ENCODE measurements around the gene SIX1. TPM values are rescaled to one million over a fixed set of nuclear protein-coding genes. Genes with fewer than 3 reads are reported as not detected.

The SIX1 gene
- total and polyA plus RNA-seq, 2 of the 4 experiments (the other 2 are of a cell fraction), result 7.7 to 15.0 TPM

DNA sequence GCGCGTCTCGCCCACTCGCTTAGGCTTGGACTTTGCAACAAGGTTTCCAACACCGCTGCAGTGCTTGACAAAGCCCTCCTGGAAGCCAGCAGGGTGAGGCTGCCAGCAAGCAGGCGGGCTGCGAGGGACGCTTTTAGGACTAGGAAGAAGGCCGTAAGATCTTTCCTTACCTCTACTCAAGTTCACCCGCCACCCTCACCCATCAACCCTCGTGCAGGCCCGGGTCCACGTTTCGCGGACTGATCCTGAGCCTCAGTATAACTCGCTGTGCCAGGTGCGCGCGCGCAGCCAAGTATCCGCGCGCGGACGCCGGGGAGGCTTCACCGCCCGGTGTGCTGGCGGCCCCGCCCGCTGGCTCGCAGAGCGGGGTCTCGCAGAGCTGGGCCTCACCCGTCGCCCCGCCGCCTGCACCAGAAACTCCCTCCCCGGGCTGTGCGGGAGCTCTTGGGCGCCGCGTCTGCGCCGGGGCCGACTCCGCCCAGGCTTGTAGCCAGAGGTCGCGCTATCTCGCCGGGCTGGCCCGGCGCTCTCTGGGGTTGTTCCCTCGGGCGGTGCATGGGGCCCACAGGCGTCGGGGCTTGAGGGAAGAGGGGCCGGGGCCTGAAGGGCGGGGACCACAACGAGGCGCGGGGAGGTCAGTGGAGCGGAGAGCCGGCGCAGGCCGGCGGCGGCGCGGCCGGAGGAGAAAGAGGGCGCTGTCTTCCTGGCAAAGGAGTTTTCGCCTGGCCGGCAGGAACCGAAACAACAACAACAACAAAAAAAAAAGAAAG, 7.6 kb upstream of the SIX1 start:
- H2BK15ac ChIP-seq (ENCODE audit: low read depth, low read length), result peak overlapping the region; percentile 97; the same call in 2 of the 3 replicates
- intact Hi-C loops (cut with micrococcal nuclease) (no loop called here), dilution Hi-C loops (cut with HindIII; ENCODE audit: low sequenced_read_pairs, unreplicated experiment) (no loop called here), in situ Hi-C loops (cut with MboI; ENCODE audit: low sequenced_read_pairs) (no loop called here)
- H3K27me3 ChIP-seq (ENCODE audit: control insufficient read depth, insufficient read depth, low read length), result no peaks in the 10 kb centered on the region; the same call in 1 of the 2 replicates
- DNase-seq (peak; percentile 73), ATAC-seq (ENCODE audit: low read depth) (peak; percentile 83)
- H4K5ac ChIP-seq (ENCODE audit: low read depth, low read length), result peak overlapping the region; percentile 84
- no TSS peak for BruUV-seq (replicated peaks)
- TF ChIP-seq RAD21 (IDR thresholded peaks at IDR 0.05; ENCODE audit: low read length) (peak; percentile 62), RCOR1 (IDR thresholded peaks at IDR 0.05; ENCODE audit: insufficient replicate concordance, low read length) (no peak), MXI1 (IDR thresholded peaks at IDR 0.05; ENCODE audit: borderline replicate concordance, low read depth, low read length) (no peak), MAZ (IDR thresholded peaks at IDR 0.05; ENCODE audit: borderline replicate concordance, low read depth, low read length) (0 out of 2 replicates have a peak, but pooled peaks have one; percentile 16), SMC3 (IDR thresholded peaks at IDR 0.05; ENCODE audit: low read depth, low read length) (no peak), RFX5 (IDR thresholded peaks at IDR 0.05; ENCODE audit: low read depth, low read length) (no peak)
- TF ChIP-seq, protein P1, sequence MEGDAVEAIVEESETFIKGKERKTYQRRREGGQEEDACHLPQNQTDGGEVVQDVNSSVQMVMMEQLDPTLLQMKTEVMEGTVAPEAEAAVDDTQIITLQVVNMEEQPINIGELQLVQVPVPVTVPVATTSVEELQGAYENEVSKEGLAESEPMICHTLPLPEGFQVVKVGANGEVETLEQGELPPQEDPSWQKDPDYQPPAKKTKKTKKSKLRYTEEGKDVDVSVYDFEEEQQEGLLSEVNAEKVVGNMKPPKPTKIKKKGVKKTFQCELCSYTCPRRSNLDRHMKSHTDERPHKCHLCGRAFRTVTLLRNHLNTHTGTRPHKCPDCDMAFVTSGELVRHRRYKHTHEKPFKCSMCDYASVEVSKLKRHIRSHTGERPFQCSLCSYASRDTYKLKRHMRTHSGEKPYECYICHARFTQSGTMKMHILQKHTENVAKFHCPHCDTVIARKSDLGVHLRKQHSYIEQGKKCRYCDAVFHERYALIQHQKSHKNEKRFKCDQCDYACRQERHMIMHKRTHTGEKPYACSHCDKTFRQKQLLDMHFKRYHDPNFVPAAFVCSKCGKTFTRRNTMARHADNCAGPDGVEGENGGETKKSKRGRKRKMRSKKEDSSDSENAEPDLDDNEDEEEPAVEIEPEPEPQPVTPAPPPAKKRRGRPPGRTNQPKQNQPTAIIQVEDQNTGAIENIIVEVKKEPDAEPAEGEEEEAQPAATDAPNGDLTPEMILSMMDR (conservative IDR thresholded peaks at IDR 0.05; ENCODE audit: low read depth, low read length), result peak; percentile 53
- TF ChIP-seq, protein P2, sequence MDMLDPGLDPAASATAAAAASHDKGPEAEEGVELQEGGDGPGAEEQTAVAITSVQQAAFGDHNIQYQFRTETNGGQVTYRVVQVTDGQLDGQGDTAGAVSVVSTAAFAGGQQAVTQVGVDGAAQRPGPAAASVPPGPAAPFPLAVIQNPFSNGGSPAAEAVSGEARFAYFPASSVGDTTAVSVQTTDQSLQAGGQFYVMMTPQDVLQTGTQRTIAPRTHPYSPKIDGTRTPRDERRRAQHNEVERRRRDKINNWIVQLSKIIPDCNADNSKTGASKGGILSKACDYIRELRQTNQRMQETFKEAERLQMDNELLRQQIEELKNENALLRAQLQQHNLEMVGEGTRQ (IDR thresholded peaks at IDR 0.05; ENCODE audit: low read depth, low read length), result no peak
- TF ChIP-seq, protein P3, sequence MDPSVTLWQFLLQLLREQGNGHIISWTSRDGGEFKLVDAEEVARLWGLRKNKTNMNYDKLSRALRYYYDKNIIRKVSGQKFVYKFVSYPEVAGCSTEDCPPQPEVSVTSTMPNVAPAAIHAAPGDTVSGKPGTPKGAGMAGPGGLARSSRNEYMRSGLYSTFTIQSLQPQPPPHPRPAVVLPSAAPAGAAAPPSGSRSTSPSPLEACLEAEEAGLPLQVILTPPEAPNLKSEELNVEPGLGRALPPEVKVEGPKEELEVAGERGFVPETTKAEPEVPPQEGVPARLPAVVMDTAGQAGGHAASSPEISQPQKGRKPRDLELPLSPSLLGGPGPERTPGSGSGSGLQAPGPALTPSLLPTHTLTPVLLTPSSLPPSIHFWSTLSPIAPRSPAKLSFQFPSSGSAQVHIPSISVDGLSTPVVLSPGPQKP (IDR thresholded peaks at IDR 0.05; ENCODE audit: borderline replicate concordance, low read depth, low read length), result no peak
- no peaks in the 10 kb centered on the region for H3K9me1 ChIP-seq (ENCODE audit: insufficient read depth, low read length)
- H4K8ac ChIP-seq (ENCODE audit: low read depth in 2 of 2, low read length in 2 of 2), result peak overlapping the region; percentile 94 to 96
- POLR2A ChIA-PET (ENCODE audit: unreplicated experiment), result interaction anchor here (0.6 kb wide), 1 partner anchor 340 kb away, joined by 5 read pairs; no protein-coding TSS in a partner anchor
- peak overlapping the region; percentile 96 for H3K9ac ChIP-seq (ENCODE audit: low read depth, low read length)
- peak overlapping the region; percentile 94; the same call in 1 of the 2 replicates for H3K56ac ChIP-seq (ENCODE audit: extremely low read depth, insufficient read depth, low read length)
- peak overlapping the region; percentile 87 for H2BK5ac ChIP-seq (ENCODE audit: low read depth, low read length, poor library complexity, severe bottlenecking)
- peaks cover 2 to 13% of the 10 kb centered on the region in 2 experiments; a peak in 2 of 4 replicates for H3K79me1 ChIP-seq (ENCODE audit: low read depth in 1 of 2, low read length in 2 of 2)
- peak overlapping the region; percentile 92 for H3K23ac ChIP-seq (ENCODE audit: low read depth, low read length)
- no peaks in the 10 kb centered on the region for H3K9me3 ChIP-seq (ENCODE audit: control insufficient read depth, insufficient read depth, low read length)
- peak overlapping the region; percentile 96 for H2BK120ac ChIP-seq (ENCODE audit: low read depth, low read length)
- H2AK9ac ChIP-seq (replicated peaks; ENCODE audit: low read depth, low read length, poor library complexity), result peak overlapping the region; percentile 68
- H3K14ac ChIP-seq (replicated peaks; ENCODE audit: low read depth, low read length), result peak overlapping the region; percentile 99
- H3K18ac ChIP-seq (ENCODE audit: low read depth, low read length), result peak overlapping the region; percentile 79
- WGBS, 2 experiments (ENCODE audit: extremely low coverage in 2 of 2, insufficient read length in 1 of 2), result 12% methylated on average over 28 of the region's 75 CpGs; no CpG with 5 or more reads in 1 of the 2 experiments
- H3K4me3 ChIP-seq (ENCODE audit: insufficient read depth, low read depth, low read length), result peak overlapping the region; percentile 77
- H3K4me2 ChIP-seq (ENCODE audit: low read depth, low read length), result peak overlapping the region; percentile 93
- peak overlapping the region; percentile 78 for H3K4ac ChIP-seq (ENCODE audit: low read depth, low read length)
- H3K4me1 ChIP-seq (ENCODE audit: control insufficient read depth, insufficient read depth, low read length), result peaks cover 19% of the 10 kb centered on the region
- H3K27ac ChIP-seq (ENCODE audit: insufficient read depth, low read length), result peak overlapping the region; percentile 96
- H3K36me3 ChIP-seq (ENCODE audit: control insufficient read depth, insufficient read depth, low read length), result no peaks in the 10 kb centered on the region
- peak overlapping the region; percentile 97; the same call in 1 of the 2 replicates for H4K91ac ChIP-seq (ENCODE audit: insufficient read depth, low read depth, low read length)
- H2AFZ ChIP-seq (replicated peaks; ENCODE audit: low read length, poor library complexity), result peak overlapping the region; percentile 92
- H2BK20ac ChIP-seq (ENCODE audit: low read depth, low read length), result peak overlapping the region; percentile 90
- CTCF ChIA-PET, result interaction anchor here (0.6 to 1.0 kb wide), 2 partner anchors 14 to 170 kb away, joined by 3 to 4 read pairs; no protein-coding TSS in a partner anchor
- peak overlapping the region; percentile 44; the same call in 1 of the 2 replicates for H2AK5ac ChIP-seq (ENCODE audit: low read depth, low read length)
- H4K20me1 ChIP-seq (ENCODE audit: insufficient read depth, low read length), result no peaks in the 10 kb centered on the region
